K562 (cell line): Measurements from ENCODE around the gene UCKL1. TPM values are rescaled to one million over a fixed set of nuclear protein-coding genes. Genes with fewer than 3 reads are reported as not detected.

Source experiments
- ATAC-seq: fragments of 200-7000 bp; cut with Tn5 transposase; 3 replicates; pipeline ENCODE4 v1.9.1; 2020; ENCODE audit warnings: moderate library complexity
- BruUV-seq: library from RNA; stranded (reverse); fragments of 400-500 nt; replicated peaks from 2 replicates; lab custom pipeline; 2021; lab: Mats Ljungman, UMichigan
- CTCF ChIA-PET: fragments of 300-600 bp; formaldehyde crosslinking; extraction: SDS; loops from one replicate; lab custom pipeline; 2021; ENCODE audit warnings: low intra/inter-chr PET ratio; lab: Yijun Ruan, JAX
- POLR2A ChIA-PET: fragments of 300-600, 350-650 bp; sonication (Branson Sonifier 250); formaldehyde crosslinking; extraction: SDS; loops from one replicate; lab custom pipeline; 2021; ENCODE audit warnings: antibody characterized with exemption, inconsistent platforms; lab: Yijun Ruan, JAX
- DNase-seq, 4 experiments: peaks; one replicate each; pipeline versions ENCODE4 v3.0.0 to v3.0.0-alpha.2; 2011 to 2018; ENCODE audit warnings: low spot score in 3 of 4, mixed read lengths in 3 of 4; ENCODE audit errors: extremely low read depth in 1 of 4
- FAIRE-seq: peaks from 2 replicates; lab custom pipeline; 2011; peaks lifted over from hg19 to GRCh38; lab: Jason Lieb, UNC
- H2AFZ ChIP-seq: 2 replicates; pipeline ENCODE4 v1.6.0; 2011; ENCODE audit warnings: low read depth, low read length, control low read depth, inconsistent platforms
- H3K27ac ChIP-seq: fragments of 200-600 bp; 3 replicates; pipeline ENCODE4 v1.8.0; 2011; ENCODE audit warnings: low read depth, mild to moderate bottlenecking, control low read depth, inconsistent platforms, low read length, moderate library complexity, mixed read lengths; ENCODE audit errors: extremely low read depth
- H3K27me3 ChIP-seq, 2 experiments: fragments of 300-600 bp in 1 of 2; 2 replicates in 1 of 2; 3 replicates in 1 of 2; pipeline versions ENCODE4 v1.6.0 to v1.8.0; 2011; ENCODE audit warnings: inconsistent platforms in 2 of 2, low read length in 2 of 2, mild to moderate bottlenecking in 1 of 2, mixed read lengths in 1 of 2, moderate library complexity in 1 of 2; ENCODE audit not compliant: control insufficient read depth in 2 of 2, insufficient read depth in 2 of 2
- H3K36me3 ChIP-seq: fragments of 300-600 bp; 3 replicates; pipeline ENCODE4 v1.8.0; 2011; ENCODE audit warnings: mild to moderate bottlenecking, low read length, inconsistent platforms; ENCODE audit not compliant: control insufficient read depth, insufficient read depth
- H3K4me1 ChIP-seq, 2 experiments: fragments of 200-600 bp in 1 of 2; replicated peaks in 1 of 2; 2 replicates in 1 of 2; 3 replicates in 1 of 2; pipeline versions ENCODE4 v1.5.1 to v1.8.0; 2011; ENCODE audit warnings: inconsistent platforms in 2 of 2, low read length in 2 of 2, mild to moderate bottlenecking in 1 of 2, mixed read lengths in 1 of 2, moderate library complexity in 1 of 2; ENCODE audit not compliant: control insufficient read depth in 2 of 2, insufficient read depth in 2 of 2
- H3K4me2 ChIP-seq: 2 replicates; pipeline ENCODE4 v1.6.1; 2011; ENCODE audit warnings: low read length, control low read depth, inconsistent platforms, mixed read lengths; ENCODE audit not compliant: insufficient read depth
- H3K4me3 ChIP-seq: fragments of 200-600 bp; sonication (generic), shearing (Covaris generic); 2 replicates; pipeline ENCODE4 v1.5.1; 2016; ENCODE audit warnings: control low read depth, inconsistent platforms
- H3K79me2 ChIP-seq: fragments of 200-600 bp; 3 replicates; pipeline ENCODE4 v1.8.0; 2011; ENCODE audit warnings: low read length, inconsistent platforms; ENCODE audit not compliant: control insufficient read depth, insufficient read depth
- H3K9ac ChIP-seq, 2 experiments: 2 replicates each; pipeline versions ENCODE4 v1.6.0 to v1.6.1; 2011; ENCODE audit warnings: low read depth in 2 of 2, low read length in 2 of 2, control low read depth in 1 of 2, inconsistent platforms in 1 of 2, mild to moderate bottlenecking in 1 of 2, mixed read lengths in 1 of 2; ENCODE audit not compliant: insufficient read depth in 1 of 2
- H3K9me1 ChIP-seq: one replicate; pipeline ENCODE4 v1.6.0; 2011; ENCODE audit warnings: inconsistent platforms, mild to moderate bottlenecking, low read length, moderate library complexity; ENCODE audit not compliant: control insufficient read depth, insufficient read depth
- H3K9me3 ChIP-seq: replicated peaks from 2 replicates; pipeline ENCODE4 v1.5.1; 2011; ENCODE audit warnings: low read depth, low read length, inconsistent platforms; ENCODE audit not compliant: control insufficient read depth, insufficient read depth
- H4K20me1 ChIP-seq: replicated peaks from 2 replicates; pipeline ENCODE4 v1.6.1; 2011; ENCODE audit warnings: low read length, inconsistent platforms, mixed read lengths; ENCODE audit not compliant: control insufficient read depth, insufficient read depth
- ARID2 ChIP-seq: fragments of 450-650 bp; IDR thresholded peaks from 2 replicates; pipeline ENCODE4 v1.6.1; 2017; ENCODE audit warnings: antibody characterized with exemption, mild to moderate bottlenecking
- BRF2 ChIP-seq: IDR thresholded peaks from 3 replicates; pipeline ENCODE4 v1.6.1; 2011; ENCODE audit warnings: borderline replicate concordance, mild to moderate bottlenecking; ENCODE audit not compliant: insufficient read length, insufficient read depth
- GATAD2B ChIP-seq: fragments of 450-650 bp; IDR thresholded peaks from 2 replicates; pipeline ENCODE4 v1.6.1; 2017; ENCODE audit warnings: mild to moderate bottlenecking, borderline replicate concordance
- ILK ChIP-seq: fragments of 450-650 bp; IDR thresholded peaks from 2 replicates; pipeline ENCODE4 v1.6.1; 2016; ENCODE audit warnings: missing genetic modification characterization, low read depth, mild to moderate bottlenecking, missing compliant biosample characterization, moderate library complexity, borderline replicate concordance
- JUN ChIP-seq, 2 experiments: sonication (generic) in 1 of 2; formaldehyde crosslinking in 1 of 2; IDR thresholded peaks; 2 replicates each; pipeline versions ENCODE4 v1.6.1 to v1.8.0; 2012 to 2022; ENCODE audit warnings: borderline replicate concordance in 2 of 2, mild to moderate bottlenecking in 2 of 2, improper control_type of control experiment in 1 of 2, low read depth in 1 of 2, low read length in 1 of 2, missing genetic modification reagents in 1 of 2
- MEF2D ChIP-seq: conservative IDR thresholded peaks from 2 replicates; pipeline ENCODE4 v1.6.1; 2016; ENCODE audit warnings: low read depth, missing genetic modification characterization, missing compliant biosample characterization
- POLR2B ChIP-seq: fragments of 450-650 bp; IDR thresholded peaks from 2 replicates; pipeline ENCODE4 v1.6.1; 2018; ENCODE audit warnings: low read depth; ENCODE audit not compliant: partially characterized antibody
- SAFB2 ChIP-seq: fragments of 200-400 bp; formaldehyde crosslinking; IDR thresholded peaks from 2 replicates; pipeline ENCODE4 v1.6.1; 2018; ENCODE audit warnings: borderline replicate concordance, low read length, low read depth, moderate library complexity; ENCODE audit not compliant: severe bottlenecking
- TCF15 ChIP-seq: fragments of 250-450 bp; sonication (Bioruptor Pico); IDR thresholded peaks from 2 replicates; pipeline ENCODE4 v1.8.0; 2022; ENCODE audit warnings: moderate library complexity, mild to moderate bottlenecking, inconsistent platforms
- WGBS: fragments of 100-300 bp; shearing (Covaris generic); methylation state at CpG from one replicate; pipeline ENCODE4 v1.1.6; 2016; ENCODE audit warnings: low coverage, mixed read lengths; ENCODE audit not compliant: insufficient coverage; ENCODE audit errors: missing lambda C conversion rate; 5-methylcytosine and 5-hydroxymethylcytosine counted together
- in situ Hi-C: fragments of 300-500 bp; cut with MboI; formaldehyde crosslinking; loops from 4 replicates; pipeline ENCODE4 v1.15.0; 2018; ENCODE audit warnings: inconsistent platforms, mixed read lengths
- intact Hi-C: fragments of 100-400 bp; cut with micrococcal nuclease; formaldehyde crosslinking; loops from 2 replicates; pipeline ENCODE4 v1.14.2; 2022
- polyA plus RNA-seq, 8 experiments: library from polyadenylated mRNA; depleted of rRNA in 4 of 8; stranded (reverse) in 5 of 8; unstranded in 3 of 8; fragments of >200 nt; fragmentation: Nextera tagmentation in 2 of 8; fragmentation: Illumina TruSeq in 1 of 8; extraction: Ambion mirVana in 2 of 8; extraction: Trizol in 1 of 8; gene quantifications; 2 replicates each; pipeline versions ENCODE4 v1.2.1 to v1.2.3, GENCODE V29; 2011 to 2014; ENCODE audit warnings: inconsistent platforms in 1 of 8, missing spikeins in 1 of 8
- total RNA-seq, 7 experiments: library from RNA; depleted of rRNA in 6 of 7; stranded (reverse); fragments of >200 nt in 6 of 7; fragmentation: Illumina TruSeq in 2 of 7; extraction: Trizol in 2 of 7; gene quantifications; 2 replicates each; pipeline versions ENCODE4 v1.2.1 to v1.2.3, GENCODE V29; 2011 to 2021; ENCODE audit warnings: low replicate concordance in 1 of 7

Gene UCKL1
- total and polyA plus RNA-seq, 9 of the 15 experiments (the other 6 are each of a cell fraction or from before 2014, with no cell fraction given): 3.1 to 52.8 (median 24.2) TPM

- H3K4me3 ChIP-seq: no peak overlapping the region
- H3K4me1 ChIP-seq: no peaks in the 10 kb centered on the region
- H3K9me1 ChIP-seq: no peaks in the 10 kb centered on the region
- CTCF ChIA-PET: interaction anchor here (0.5 kb wide), 1 partner anchor 26 kb away, joined by 4 read pairs; the partner anchor contains the start of gene SAMD10
- peaks cover 3% of the 10 kb centered on the region; the same call in 1 of the 3 replicates for H3K79me2 ChIP-seq
- intact Hi-C loops: no loop called here
- H3K9ac ChIP-seq: no peak overlapping the region
- TF ChIP-seq MEF2D (tag) (no peak), ARID2 (no peak)
- FAIRE-seq (no peak), DNase-seq (no peak), ATAC-seq (no peak)
- in situ Hi-C loops: no loop called here
- no peaks in the 10 kb centered on the region for H3K27me3 ChIP-seq
- BruUV-seq: no TSS peak
- no peak overlapping the region for H3K27ac ChIP-seq
- no peak overlapping the region for H2AFZ ChIP-seq
- no peaks in the 10 kb centered on the region for H4K20me1 ChIP-seq
- H3K36me3 ChIP-seq: peaks cover 78% of the 10 kb centered on the region
- WGBS: 88% methylated on average over 6 of the region's 6 CpGs
- H3K4me2 ChIP-seq: no peak overlapping the region
- H3K9me3 ChIP-seq: peaks cover 6% of the 10 kb centered on the region
- POLR2A ChIA-PET: interaction anchor here (0.6 to 1.3 kb wide), 2 partner anchors 31 to 83 kb away, joined by 3 read pairs; no protein-coding TSS in a partner anchor
These were observed 49.2 kb upstream of the UCKL1 start for GRCh38 chr20:64005394-64005793.

GRCh38 chr20:64003960-64004725 is 47.9 kb upstream of the UCKL1 start:
- Histone ChIP-seq H3K27ac (no peak overlapping the region), H3K9ac (no peak overlapping the region), H3K9me1 (no peaks in the 10 kb centered on the region), H3K27me3 (no peaks in the 10 kb centered on the region), H3K4me1 (no peaks in the 10 kb centered on the region), H3K36me3 (peaks cover 78% of the 10 kb centered on the region), H3K4me3 (no peak overlapping the region), H2AFZ (no peak overlapping the region), H4K20me1 (no peaks in the 10 kb centered on the region), H3K9me3 (peaks cover 6% of the 10 kb centered on the region), H3K79me2 (peaks cover 3% of the 10 kb centered on the region; the same call in 1 of the 3 replicates), H3K4me2 (no peak overlapping the region)
- DNase-seq (no peak), ATAC-seq (no peak), FAIRE-seq (no peak)
- ChIA-PET CTCF (no interaction called here), POLR2A (interaction anchor here (0.6 to 1.3 kb wide), 2 partner anchors 14 to 33 kb away, joined by 3 read pairs; no protein-coding TSS in a partner anchor)
- 91% methylated on average over 7 of the region's 7 CpGs for whole genome bisulfite sequencing
- intact Hi-C loops: no loop called here
- no TSS peak for BruUV-seq
- in situ Hi-C loops: no loop called here
- TF ChIP-seq POLR2B: no peak
- TF ChIP-seq TCF15 (CRISPR knock-in tag): no peak
- TF ChIP-seq GATAD2B: no peak
- TF ChIP-seq ILK: no peak
- TF ChIP-seq JUN (IDR thresholded peaks at IDR 0.05; ENCODE audit: borderline replicate concordance, low read depth, low read length): no peak
- TF ChIP-seq JUN (CRISPR knock-in tag; IDR thresholded peaks at IDR 0.05; ENCODE audit: borderline replicate concordance): no peak
- TF ChIP-seq SAFB2: no peak
- no peak for TF ChIP-seq BRF2
